ENCODE results near the gene ZNF382.

Gene ZNF382

DNA sequence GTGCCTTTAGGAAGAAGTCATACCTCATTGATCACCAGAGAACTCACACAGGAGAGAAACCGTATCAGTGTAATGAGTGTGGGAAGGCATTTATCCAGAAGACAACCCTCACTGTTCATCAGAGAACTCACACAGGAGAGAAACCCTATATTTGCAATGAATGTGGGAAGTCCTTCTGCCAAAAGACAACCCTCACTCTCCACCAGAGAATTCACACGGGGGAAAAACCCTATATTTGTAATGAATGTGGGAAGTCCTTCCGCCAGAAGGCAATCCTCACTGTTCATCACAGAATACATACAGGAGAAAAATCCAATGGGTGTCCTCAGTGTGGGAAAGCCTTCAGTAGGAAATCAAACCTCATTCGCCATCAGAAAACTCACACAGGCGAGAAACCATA is 21.9 kb downstream of the ZNF382 start:
- H3K27ac ChIP-seq (ENCODE audit: extremely low read depth, low read depth, low read length) = no peak overlapping the region
- H3K9me3 ChIP-seq (ENCODE audit: control insufficient read depth, insufficient read depth, low read depth, low read length) = peaks cover 65% of the 10 kb centered on the region
- POLR2A ChIA-PET = interaction anchor here (1.5 kb wide), 1 partner anchor 22 kb away, joined by 3 read pairs; the partner anchor contains the start of gene ZNF382
- H3K36me3 ChIP-seq (ENCODE audit: control insufficient read depth in 2 of 2, insufficient read depth in 1 of 2, low read length in 2 of 2) = peaks cover 45 to 64% of the 10 kb centered on the region in 2 experiments
- CTCF ChIA-PET = no interaction called here
- peak; percentile 84 for TF ChIP-seq ZNF274 (IDR thresholded peaks at IDR 0.05; ENCODE audit: low read length)
- peak; percentile 98 for TF ChIP-seq ZNF274 (tag by site-specific recombination; IDR thresholded peaks at IDR 0.05; ENCODE audit: borderline replicate concordance)
- no peak for TF ChIP-seq ZNF366 (tag by site-specific recombination; conservative IDR thresholded peaks at IDR 0.05)
- TF ChIP-seq ZNF510 (tag by site-specific recombination; IDR thresholded peaks at IDR 0.05; ENCODE audit: insufficient replicate concordance) = peak; percentile 41
- peak; percentile 93 for TF ChIP-seq SETDB1 (IDR thresholded peaks at IDR 0.05; ENCODE audit: insufficient read length, low read length)
- TF ChIP-seq ZNF221 (tag by site-specific recombination; IDR thresholded peaks at IDR 0.05; ENCODE audit: borderline replicate concordance) = no peak
- no peak for TF ChIP-seq ZBTB1 (tag by site-specific recombination; IDR thresholded peaks at IDR 0.05)
- TF ChIP-seq TRIM28 (IDR thresholded peaks at IDR 0.05; ENCODE audit: borderline replicate concordance, low read length) = peak; percentile 85; the same call in 1 of the 2 replicates
- no peak overlapping the region for H3K4me3 ChIP-seq (ENCODE audit: low read depth, low read length)
- H3K4me1 ChIP-seq (ENCODE audit: control insufficient read depth, insufficient read depth, low read length) = no peaks in the 10 kb centered on the region

DNA sequence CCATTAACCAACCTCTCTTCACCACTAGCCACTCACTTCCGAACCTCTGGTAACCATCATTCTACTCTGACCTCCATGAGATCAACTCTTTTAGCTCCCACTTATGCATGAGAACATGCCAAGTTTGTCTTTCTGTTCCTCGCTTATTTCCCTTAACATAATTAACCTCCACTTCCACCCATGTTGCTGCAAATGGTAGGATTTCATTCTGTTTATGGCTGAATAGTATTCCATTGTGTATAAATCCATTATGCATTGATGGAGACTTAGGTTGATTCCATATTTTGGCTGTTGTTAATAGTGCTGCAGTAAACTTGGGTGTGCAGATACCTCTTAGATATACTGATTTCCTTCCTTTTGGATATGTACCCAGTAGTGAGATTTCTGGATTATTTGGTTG is 30.2 kb downstream of the ZNF382 start:
- Histone ChIP-seq H3K27ac (ENCODE audit: extremely low read depth, low read depth, low read length) (no peak overlapping the region), H3K36me3 (ENCODE audit: control insufficient read depth in 2 of 2, insufficient read depth in 1 of 2, low read length in 2 of 2) (peaks cover 21 to 23% of the 10 kb centered on the region in 2 experiments), H3K4me1 (ENCODE audit: control insufficient read depth, insufficient read depth, low read length) (no peaks in the 10 kb centered on the region), H3K9me3 (ENCODE audit: control insufficient read depth, insufficient read depth, low read depth, low read length) (peaks cover 40% of the 10 kb centered on the region), H3K4me3 (ENCODE audit: low read depth, low read length) (no peak overlapping the region)
- CTCF ChIA-PET = no interaction called here
- POLR2A ChIA-PET = no interaction called here
- TF ChIP-seq, protein P1, sequence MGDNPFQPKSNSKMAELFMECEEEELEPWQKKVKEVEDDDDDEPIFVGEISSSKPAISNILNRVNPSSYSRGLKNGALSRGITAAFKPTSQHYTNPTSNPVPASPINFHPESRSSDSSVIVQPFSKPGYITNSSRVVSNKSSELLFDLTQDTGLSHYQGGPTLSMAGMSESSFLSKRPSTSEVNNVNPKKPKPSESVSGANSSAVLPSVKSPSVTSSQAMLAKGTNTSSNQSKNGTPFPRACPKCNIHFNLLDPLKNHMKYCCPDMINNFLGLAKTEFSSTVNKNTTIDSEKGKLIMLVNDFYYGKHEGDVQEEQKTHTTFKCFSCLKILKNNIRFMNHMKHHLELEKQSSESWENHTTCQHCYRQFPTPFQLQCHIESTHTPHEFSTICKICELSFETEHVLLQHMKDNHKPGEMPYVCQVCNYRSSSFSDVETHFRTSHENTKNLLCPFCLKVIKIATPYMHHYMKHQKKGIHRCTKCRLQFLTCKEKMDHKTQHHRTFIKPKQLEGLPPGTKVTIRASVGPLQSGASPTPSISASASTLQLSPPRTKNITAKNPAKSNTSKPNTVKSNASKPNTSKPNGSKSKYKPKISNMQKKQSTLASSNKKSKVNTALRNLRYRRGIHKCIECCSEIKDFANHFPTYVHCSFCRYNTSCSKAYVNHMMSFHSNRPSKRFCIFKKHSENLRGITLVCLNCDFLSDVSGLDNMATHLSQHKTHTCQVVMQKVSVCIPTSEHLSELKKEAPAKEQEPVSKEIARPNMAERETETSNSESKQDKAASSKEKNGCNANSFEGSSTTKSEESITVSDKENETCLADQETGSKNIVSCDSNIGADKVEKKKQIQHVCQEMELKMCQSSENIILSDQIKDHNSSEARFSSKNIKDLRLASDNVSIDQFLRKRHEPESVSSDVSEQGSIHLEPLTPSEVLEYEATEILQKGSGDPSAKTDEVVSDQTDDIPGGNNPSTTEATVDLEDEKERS (tag by site-specific recombination; IDR thresholded peaks at IDR 0.05) = peak; percentile 84
- no peak for TF ChIP-seq ZNF114 (tag by site-specific recombination; IDR thresholded peaks at IDR 0.05)
- peak; percentile 94 for TF ChIP-seq ZNF146 (tag by site-specific recombination; IDR thresholded peaks at IDR 0.05)
- TF ChIP-seq ZBTB1 (tag by site-specific recombination; IDR thresholded peaks at IDR 0.05) = no peak
- 0 out of 2 replicates have a peak, but pooled peaks have one; percentile 21 for TF ChIP-seq ZNF211 (tag by site-specific recombination; IDR thresholded peaks at IDR 0.05; ENCODE audit: low read depth)

DNA sequence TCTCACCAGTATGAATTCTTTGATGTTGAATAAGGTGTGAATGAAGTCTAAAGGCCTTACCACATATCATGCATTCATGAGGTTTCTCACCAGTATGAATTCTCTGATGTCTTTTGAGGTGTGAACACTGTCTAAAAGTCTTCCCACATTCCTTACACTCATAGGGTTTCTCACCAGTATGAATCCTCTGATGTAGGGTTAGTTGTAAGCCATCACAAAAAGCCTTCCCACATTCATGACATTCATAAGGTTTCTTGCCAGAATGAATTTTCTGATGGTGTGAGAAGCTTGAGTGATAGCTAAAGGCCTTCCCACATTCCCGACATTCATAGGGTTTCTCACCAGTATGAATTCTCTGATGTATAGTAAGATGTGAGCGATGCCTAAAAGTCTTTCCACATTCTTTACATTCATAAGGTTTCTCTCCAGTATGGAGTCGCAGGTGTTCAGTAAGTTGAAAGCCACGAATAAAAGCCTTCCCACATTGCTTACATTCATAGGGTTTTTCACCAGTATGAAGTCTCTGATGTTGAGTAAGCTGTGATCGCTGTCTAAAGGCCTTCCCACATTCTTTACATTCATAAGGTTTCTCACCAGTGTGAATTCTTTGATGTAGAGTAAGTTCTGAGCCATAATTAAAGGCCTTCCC is 33.9 kb downstream of the ZNF382 start:
- POLR2A ChIA-PET = no interaction called here
- H3K9me3 ChIP-seq (ENCODE audit: control insufficient read depth, insufficient read depth, low read depth, low read length) = peaks cover 40% of the 10 kb centered on the region
- TF ChIP-seq, protein P2, sequence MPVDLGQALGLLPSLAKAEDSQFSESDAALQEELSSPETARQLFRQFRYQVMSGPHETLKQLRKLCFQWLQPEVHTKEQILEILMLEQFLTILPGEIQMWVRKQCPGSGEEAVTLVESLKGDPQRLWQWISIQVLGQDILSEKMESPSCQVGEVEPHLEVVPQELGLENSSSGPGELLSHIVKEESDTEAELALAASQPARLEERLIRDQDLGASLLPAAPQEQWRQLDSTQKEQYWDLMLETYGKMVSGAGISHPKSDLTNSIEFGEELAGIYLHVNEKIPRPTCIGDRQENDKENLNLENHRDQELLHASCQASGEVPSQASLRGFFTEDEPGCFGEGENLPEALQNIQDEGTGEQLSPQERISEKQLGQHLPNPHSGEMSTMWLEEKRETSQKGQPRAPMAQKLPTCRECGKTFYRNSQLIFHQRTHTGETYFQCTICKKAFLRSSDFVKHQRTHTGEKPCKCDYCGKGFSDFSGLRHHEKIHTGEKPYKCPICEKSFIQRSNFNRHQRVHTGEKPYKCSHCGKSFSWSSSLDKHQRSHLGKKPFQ (tag by site-specific recombination; IDR thresholded peaks at IDR 0.05) = peak; percentile 88
- TF ChIP-seq ZNF677 (tag by site-specific recombination; IDR thresholded peaks at IDR 0.05) (no peak), RBAK (tag by site-specific recombination; IDR thresholded peaks at IDR 0.05) (peak; percentile 70; the same call in 1 of the 2 replicates), ZNF341 (tag by site-specific recombination; IDR thresholded peaks at IDR 0.05; ENCODE audit: low read depth) (no peak), ZNF311 (tag by site-specific recombination; IDR thresholded peaks at IDR 0.05; ENCODE audit: borderline replicate concordance) (peak; percentile 82; the same call in 1 of the 2 replicates), ZXDB (tag by site-specific recombination; IDR thresholded peaks at IDR 0.05) (peak; percentile 28; the same call in 1 of the 2 replicates), ZFP37 (tag by site-specific recombination; IDR thresholded peaks at IDR 0.05) (0 out of 2 replicates have a peak, but pooled peaks have one; percentile 43), ZNF174 (tag by site-specific recombination; IDR thresholded peaks at IDR 0.05) (peak; percentile 71; the same call in 1 of the 2 replicates), ZNF596 (tag by site-specific recombination; IDR thresholded peaks at IDR 0.05) (no peak)
- TF ChIP-seq, protein P1 (tag by site-specific recombination; IDR thresholded peaks at IDR 0.05) = peak; percentile 95

More for the DNA sequence above, 33.9 kb downstream of the ZNF382 start:
- CTCF ChIA-PET = no interaction called here
- Histone ChIP-seq H3K4me1 (ENCODE audit: control insufficient read depth, insufficient read depth, low read length) (no peaks in the 10 kb centered on the region), H3K27ac (ENCODE audit: extremely low read depth, low read depth, low read length) (no peak overlapping the region), H3K4me3 (ENCODE audit: low read depth, low read length) (no peak overlapping the region), H3K36me3 (ENCODE audit: control insufficient read depth in 2 of 2, insufficient read depth in 1 of 2, low read length in 2 of 2) (peaks cover 24 to 31% of the 10 kb centered on the region in 2 experiments)

Data from HEK293 (cell line).